Astrocyte (in vitro differentiated cells and primary cell): Measurements from ENCODE around the gene ULK3. TPM values are rescaled to one million over a fixed set of nuclear protein-coding genes. Genes with fewer than 3 reads are reported as not detected.

Experiments
- DNase-seq: peaks from one replicate; pipeline ENCODE4 v3.0.0-alpha.2; 2010; ENCODE audit warnings: low read depth
- FAIRE-seq: peaks from 2 replicates; lab custom pipeline; 2011; peaks lifted over from hg19 to GRCh38; lab: Jason Lieb, UNC
- H2AFZ ChIP-seq: 2 replicates; pipeline ENCODE4 v1.6.0; 2012; ENCODE audit warnings: low read depth, low read length, inconsistent platforms
- H3K27ac ChIP-seq: 2 replicates; pipeline ENCODE4 v1.5.1; 2011; ENCODE audit warnings: low read depth, low read length, inconsistent platforms
- H3K27me3 ChIP-seq: 2 replicates; pipeline ENCODE4 v1.6.0; 2011; ENCODE audit warnings: low read length, inconsistent platforms; ENCODE audit not compliant: insufficient read depth
- H3K36me3 ChIP-seq: 2 replicates; pipeline ENCODE4 v1.5.1; 2011; ENCODE audit warnings: low read length, inconsistent platforms; ENCODE audit not compliant: insufficient read depth
- H3K4me1 ChIP-seq: 2 replicates; pipeline ENCODE4 v1.5.1; 2011; ENCODE audit warnings: low read length, inconsistent platforms; ENCODE audit not compliant: insufficient read depth
- H3K4me2 ChIP-seq: 2 replicates; pipeline ENCODE4 v1.6.0; 2012; ENCODE audit warnings: low read length, inconsistent platforms
- H3K4me3 ChIP-seq: 2 replicates; pipeline ENCODE4 v1.5.1; 2011; ENCODE audit warnings: low read depth, mild to moderate bottlenecking, low read length, inconsistent platforms; ENCODE audit not compliant: insufficient read depth
- H3K79me2 ChIP-seq: 2 replicates; pipeline ENCODE4 v1.6.0; 2012; ENCODE audit warnings: mild to moderate bottlenecking, low read length, inconsistent platforms; ENCODE audit not compliant: insufficient read depth
- H3K9ac ChIP-seq: 2 replicates; pipeline ENCODE4 v1.6.0; 2012; ENCODE audit warnings: mild to moderate bottlenecking, low read length, inconsistent platforms
- H3K9me3 ChIP-seq: 2 replicates; pipeline ENCODE4 v1.5.1; 2012; ENCODE audit warnings: low read depth, mild to moderate bottlenecking, low read length, inconsistent platforms; ENCODE audit not compliant: insufficient read depth
- H4K20me1 ChIP-seq: 2 replicates; pipeline ENCODE4 v1.6.0; 2012; ENCODE audit warnings: low read length, inconsistent platforms; ENCODE audit not compliant: insufficient read depth
- H3K27ac Mint-ChIP-seq: one replicate; pipeline ENCODE4 v1.8.0; 2021; ENCODE audit warnings: mild to moderate bottlenecking, mixed read lengths; ENCODE audit not compliant: unreplicated experiment
- H3K27me3 Mint-ChIP-seq: one replicate; pipeline ENCODE4 v1.8.0; 2021; ENCODE audit warnings: low read depth, mixed read lengths; ENCODE audit not compliant: unreplicated experiment
- H3K36me3 Mint-ChIP-seq: one replicate; pipeline ENCODE4 v1.8.0; 2021; ENCODE audit warnings: low read depth, mixed read lengths; ENCODE audit not compliant: unreplicated experiment
- H3K4me1 Mint-ChIP-seq: one replicate; pipeline ENCODE4 v1.8.0; 2021; ENCODE audit warnings: low read depth, mixed read lengths; ENCODE audit not compliant: unreplicated experiment
- H3K4me3 Mint-ChIP-seq: one replicate; pipeline ENCODE4 v1.8.0; 2021; ENCODE audit warnings: mild to moderate bottlenecking, moderate library complexity, mixed read lengths; ENCODE audit not compliant: unreplicated experiment
- H3K9me3 Mint-ChIP-seq: one replicate; pipeline ENCODE4 v1.8.0; 2021; ENCODE audit warnings: mild to moderate bottlenecking, mixed read lengths; ENCODE audit not compliant: unreplicated experiment
- EZH2 ChIP-seq: IDR thresholded peaks from 2 replicates; pipeline ENCODE4 v1.6.1; 2012; ENCODE audit warnings: mild to moderate bottlenecking, low read length, inconsistent platforms; ENCODE audit not compliant: insufficient read depth
- total RNA-seq: library from RNA; stranded (reverse); gene quantifications from 2 replicates; pipeline ENCODE4 v1.2.1, GENCODE V29; 2021
- TF ChIP-seq, protein P1 (sequence below): IDR thresholded peaks from 2 replicates; pipeline ENCODE4 v1.5.1; 2011; ENCODE audit warnings: low read depth, mild to moderate bottlenecking, inconsistent platforms, low read length, moderate library complexity; ENCODE audit not compliant: insufficient read depth

The ULK3 gene
- total RNA-seq, 1 donor from 2014 or later = 15.6 TPM

DNA sequence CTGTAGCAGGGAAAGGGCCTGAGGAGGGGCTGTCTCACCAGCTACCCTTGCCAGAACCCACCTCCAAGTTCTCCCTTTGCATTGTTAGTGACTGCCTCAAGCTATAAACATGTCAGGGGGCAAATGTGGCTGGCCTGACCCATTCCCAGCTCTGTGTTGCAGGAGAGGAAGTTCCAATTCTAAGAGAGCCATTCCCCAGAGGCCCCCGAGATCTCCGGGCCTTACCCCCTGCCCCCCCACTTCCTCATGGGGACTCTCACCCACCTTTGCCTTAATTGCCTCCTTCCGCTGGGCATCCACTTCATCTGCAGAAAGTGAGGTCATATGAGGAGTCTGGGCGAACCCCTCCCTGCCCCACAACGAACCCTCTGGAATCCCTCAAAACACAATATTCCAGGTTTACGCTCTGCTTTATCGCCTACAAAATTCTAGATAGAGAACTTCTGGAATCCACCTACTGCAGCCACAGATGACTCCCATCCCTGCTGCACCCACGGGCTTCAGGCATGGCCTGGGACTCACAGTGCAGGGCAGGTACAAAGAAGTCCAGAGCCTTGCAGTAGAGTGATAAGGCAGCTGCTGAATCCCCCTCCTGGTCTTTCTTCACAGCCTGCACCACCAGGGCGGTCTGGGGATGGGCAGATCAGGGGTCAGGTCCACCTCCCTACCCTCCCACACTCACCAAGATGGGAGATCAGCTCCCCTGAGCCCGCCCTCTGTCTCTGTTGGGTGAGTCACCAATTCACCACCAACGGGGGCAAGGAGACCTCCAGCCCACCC is 4.0 kb downstream of the ULK3 start:
- H3K9me3 ChIP-seq = no peaks in the 10 kb centered on the region
- FAIRE-seq = no peak
- Mint-ChIP-seq H3K36me3 (peaks cover 13% of the 10 kb centered on the region), H3K4me1 (peaks cover 2% of the 10 kb centered on the region), H3K27me3 (no peaks in the 10 kb centered on the region), H3K9me3 (peaks cover 2% of the 10 kb centered on the region), H3K4me3 (no peak overlapping the region), H3K27ac (no peak overlapping the region)
- no peak overlapping the region for H3K27ac ChIP-seq
- H2AFZ ChIP-seq = no peak overlapping the region
- H3K4me1 ChIP-seq = peaks cover 12% of the 10 kb centered on the region
- DNase-seq = no peak
- H4K20me1 ChIP-seq = peaks cover 19% of the 10 kb centered on the region
- no peaks in the 10 kb centered on the region for H3K27me3 ChIP-seq
- H3K36me3 ChIP-seq = no peaks in the 10 kb centered on the region
- H3K79me2 ChIP-seq = no peaks in the 10 kb centered on the region
- TF ChIP-seq, protein P1, sequence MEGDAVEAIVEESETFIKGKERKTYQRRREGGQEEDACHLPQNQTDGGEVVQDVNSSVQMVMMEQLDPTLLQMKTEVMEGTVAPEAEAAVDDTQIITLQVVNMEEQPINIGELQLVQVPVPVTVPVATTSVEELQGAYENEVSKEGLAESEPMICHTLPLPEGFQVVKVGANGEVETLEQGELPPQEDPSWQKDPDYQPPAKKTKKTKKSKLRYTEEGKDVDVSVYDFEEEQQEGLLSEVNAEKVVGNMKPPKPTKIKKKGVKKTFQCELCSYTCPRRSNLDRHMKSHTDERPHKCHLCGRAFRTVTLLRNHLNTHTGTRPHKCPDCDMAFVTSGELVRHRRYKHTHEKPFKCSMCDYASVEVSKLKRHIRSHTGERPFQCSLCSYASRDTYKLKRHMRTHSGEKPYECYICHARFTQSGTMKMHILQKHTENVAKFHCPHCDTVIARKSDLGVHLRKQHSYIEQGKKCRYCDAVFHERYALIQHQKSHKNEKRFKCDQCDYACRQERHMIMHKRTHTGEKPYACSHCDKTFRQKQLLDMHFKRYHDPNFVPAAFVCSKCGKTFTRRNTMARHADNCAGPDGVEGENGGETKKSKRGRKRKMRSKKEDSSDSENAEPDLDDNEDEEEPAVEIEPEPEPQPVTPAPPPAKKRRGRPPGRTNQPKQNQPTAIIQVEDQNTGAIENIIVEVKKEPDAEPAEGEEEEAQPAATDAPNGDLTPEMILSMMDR = no peak
- no peak for TF ChIP-seq EZH2
- H3K9ac ChIP-seq = no peak overlapping the region
- no peak overlapping the region for H3K4me2 ChIP-seq
- H3K4me3 ChIP-seq = no peak overlapping the region

DNA sequence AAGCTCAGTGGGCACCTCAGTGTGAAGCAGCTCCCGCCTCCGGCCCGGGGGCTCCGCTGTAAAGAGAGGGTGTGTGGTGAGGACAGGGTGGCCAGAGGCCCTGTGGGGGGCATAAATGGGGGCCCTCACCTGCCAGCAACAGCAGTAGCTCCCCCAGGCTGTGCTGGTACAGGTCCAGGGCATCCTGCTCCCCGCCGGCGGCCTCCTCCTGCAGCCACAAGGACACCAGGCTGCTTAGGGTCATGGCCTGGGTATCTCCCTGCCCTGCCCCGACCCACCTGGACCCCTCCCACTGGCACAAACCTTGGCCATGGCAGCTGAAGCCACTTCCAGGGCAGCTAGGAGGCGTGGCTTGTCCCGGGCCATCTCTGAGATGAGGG is 4.8 kb downstream of the ULK3 start:
- no peak overlapping the region for H3K27ac Mint-ChIP-seq
- H3K36me3 Mint-ChIP-seq = peaks cover 13% of the 10 kb centered on the region
- Histone ChIP-seq H3K27me3 (no peaks in the 10 kb centered on the region), H3K9me3 (no peaks in the 10 kb centered on the region), H3K4me1 (peaks cover 7% of the 10 kb centered on the region), H2AFZ (no peak overlapping the region), H3K9ac (no peak overlapping the region), H3K27ac (no peak overlapping the region), H3K79me2 (no peaks in the 10 kb centered on the region), H3K36me3 (no peaks in the 10 kb centered on the region), H4K20me1 (peaks cover 19% of the 10 kb centered on the region), H3K4me2 (no peak overlapping the region), H3K4me3 (no peak overlapping the region)
- DNase-seq (no peak), FAIRE-seq (no peak)
- peaks cover 2% of the 10 kb centered on the region for H3K9me3 Mint-ChIP-seq
- TF ChIP-seq EZH2 = no peak
- TF ChIP-seq, protein P1 = no peak
- H3K4me3 Mint-ChIP-seq = no peak overlapping the region
- H3K4me1 Mint-ChIP-seq = peaks cover 2% of the 10 kb centered on the region
- peaks cover 1% of the 10 kb centered on the region for H3K27me3 Mint-ChIP-seq

DNA sequence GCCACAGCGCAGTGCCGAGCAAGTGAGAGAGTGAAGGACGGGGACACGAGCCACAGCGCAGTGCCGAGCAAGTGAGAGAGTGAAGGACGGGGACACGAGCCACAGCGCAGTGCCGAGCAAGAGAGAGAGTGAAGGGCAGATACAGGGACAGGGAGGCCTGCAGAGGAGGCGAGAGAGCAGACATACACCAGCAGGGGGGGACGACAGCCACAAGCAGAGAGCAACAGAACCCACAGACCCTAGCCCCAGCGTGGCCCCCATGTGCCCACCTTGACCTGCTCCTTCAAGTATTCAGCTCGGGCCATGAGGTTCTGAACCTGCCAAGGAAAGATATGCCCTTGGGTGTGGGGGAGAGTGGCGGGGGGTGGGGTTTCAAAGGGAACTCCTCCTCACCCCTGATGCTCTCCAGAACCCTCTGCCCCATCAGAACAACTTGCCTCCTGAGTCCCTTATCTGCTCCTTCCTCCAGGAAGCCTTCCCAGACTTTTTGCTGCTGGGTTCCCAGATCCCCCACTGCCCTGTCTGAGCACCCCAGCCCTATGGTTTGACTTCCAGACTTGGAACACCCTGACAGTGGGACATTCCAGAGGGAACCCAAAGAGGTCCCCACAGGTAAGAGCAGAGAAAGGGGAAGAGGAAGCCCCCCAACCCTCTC is 5.3 kb downstream of the ULK3 start:
- no peak overlapping the region for H3K27ac Mint-ChIP-seq
- FAIRE-seq = no peak

More for the DNA sequence above, 5.3 kb downstream of the ULK3 start:
- Histone ChIP-seq H4K20me1 (peaks cover 19% of the 10 kb centered on the region), H3K79me2 (no peaks in the 10 kb centered on the region), H3K9ac (no peak overlapping the region), H3K4me3 (no peak overlapping the region), H3K27me3 (no peaks in the 10 kb centered on the region), H3K4me2 (no peak overlapping the region), H3K9me3 (no peaks in the 10 kb centered on the region), H2AFZ (no peak overlapping the region), H3K36me3 (no peaks in the 10 kb centered on the region), H3K4me1 (peaks cover 7% of the 10 kb centered on the region), H3K27ac (no peak overlapping the region)
- Mint-ChIP-seq H3K27me3 (peaks cover 6% of the 10 kb centered on the region), H3K9me3 (peaks cover 2% of the 10 kb centered on the region), H3K4me3 (no peak overlapping the region), H3K4me1 (peaks cover 2% of the 10 kb centered on the region), H3K36me3 (peaks cover 15% of the 10 kb centered on the region)
- TF ChIP-seq, protein P1 = no peak
- TF ChIP-seq EZH2 = no peak
- DNase-seq = no peak
